Activated CD8-positive, alpha-beta T cell treated with anti-CD3 and anti-CD28 coated beads for 36 hours (primary cell): ENCODE measurements around the gene NUMA1. TPM values are rescaled to one million over a fixed set of nuclear protein-coding genes. Genes with fewer than 3 reads are reported as not detected.
A peak's percentile ranks its signal among the peaks of the same experiment; 100 is the strongest.

Experiments
- ATAC-seq: fragments of 200-7000 bp; cut with Tn5 transposase; one replicate; pipeline ENCODE4 v1.10.0; 2021; ENCODE audit warnings: mild to moderate bottlenecking, moderate library complexity
- CTCF ChIA-PET: fragments of 350-600 bp; sonication (Branson Sonifier 250); formaldehyde crosslinking; loops from one replicate; lab custom pipeline; 2021; ENCODE audit warnings: antibody characterized with exemption; lab: Charles Lee
- POLR2A ChIA-PET: fragments of 350-600 bp; sonication (Branson Sonifier 250); formaldehyde crosslinking; loops from one replicate; lab custom pipeline; 2021; ENCODE audit warnings: antibody characterized with exemption; lab: Charles Lee
- DNase-seq: peaks from one replicate; pipeline ENCODE4 v3.0.0-alpha.2; 2020
- H3K27ac Mint-ChIP-seq: one replicate; pipeline ENCODE4 v1.8.0; 2021; ENCODE audit warnings: mild to moderate bottlenecking, mixed read lengths
- H3K27me3 Mint-ChIP-seq: one replicate; pipeline ENCODE4 v1.8.0; 2021; ENCODE audit warnings: mixed read lengths
- H3K36me3 Mint-ChIP-seq: one replicate; pipeline ENCODE4 v1.8.0; 2021; ENCODE audit warnings: low read depth, mixed read lengths
- H3K4me1 Mint-ChIP-seq: one replicate; pipeline ENCODE4 v1.8.0; 2021; ENCODE audit warnings: low read depth, mixed read lengths
- H3K4me3 Mint-ChIP-seq: one replicate; pipeline ENCODE4 v1.8.0; 2021; ENCODE audit warnings: mild to moderate bottlenecking, moderate library complexity, mixed read lengths
- H3K9me3 Mint-ChIP-seq: one replicate; pipeline ENCODE4 v1.8.0; 2021; ENCODE audit warnings: mixed read lengths
- intact Hi-C: fragments of 100-400 bp; cut with micrococcal nuclease; formaldehyde crosslinking; loops from one replicate; pipeline ENCODE4 v1.10.0; 2022
- total RNA-seq, 2 experiments: library from RNA; stranded (reverse); gene quantifications; one replicate each; pipeline ENCODE4 v1.2.3, GENCODE V29; 2021
- TF ChIP-seq, protein P1 (sequence below): fragments of 200-600 bp; IDR thresholded peaks from one replicate; pipeline ENCODE4 v1.8.0; 2022; ENCODE audit warnings: antibody characterized with exemption, mild to moderate bottlenecking

The NUMA1 gene
- total RNA-seq, 2 experiments from 2014 or later: 165 to 169 TPM

DNA sequence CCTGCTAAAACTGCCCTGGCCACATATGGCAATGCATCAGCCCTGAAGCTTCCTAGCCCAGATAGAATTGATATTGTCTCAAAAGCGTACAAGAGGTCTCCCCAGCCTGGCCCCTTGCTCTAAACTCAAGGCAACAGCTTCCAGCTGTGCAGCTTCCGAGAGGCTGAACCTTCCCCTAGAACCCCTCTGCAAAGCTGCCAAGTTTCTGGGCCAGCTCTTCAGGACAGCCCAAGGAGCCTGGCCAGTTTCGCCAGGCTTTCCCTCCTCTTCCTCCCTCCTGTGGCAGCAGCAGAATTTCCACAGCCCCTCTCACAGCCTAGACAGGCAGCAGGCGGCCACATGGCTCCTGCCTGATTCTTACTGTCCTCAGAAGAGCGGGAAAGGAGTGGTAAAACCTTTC, 34.5 kb downstream of the NUMA1 start:
- intact Hi-C loops: no loop called here
- H3K27ac Mint-ChIP-seq: no peak overlapping the region
- no peak overlapping the region for H3K4me3 Mint-ChIP-seq
- H3K4me1 Mint-ChIP-seq: peaks cover 22% of the 10 kb centered on the region
- CTCF ChIA-PET: no interaction called here
- H3K36me3 Mint-ChIP-seq: peaks cover 12% of the 10 kb centered on the region
- no peak for DNase-seq
- POLR2A ChIA-PET: no interaction called here
- TF ChIP-seq, protein P1, sequence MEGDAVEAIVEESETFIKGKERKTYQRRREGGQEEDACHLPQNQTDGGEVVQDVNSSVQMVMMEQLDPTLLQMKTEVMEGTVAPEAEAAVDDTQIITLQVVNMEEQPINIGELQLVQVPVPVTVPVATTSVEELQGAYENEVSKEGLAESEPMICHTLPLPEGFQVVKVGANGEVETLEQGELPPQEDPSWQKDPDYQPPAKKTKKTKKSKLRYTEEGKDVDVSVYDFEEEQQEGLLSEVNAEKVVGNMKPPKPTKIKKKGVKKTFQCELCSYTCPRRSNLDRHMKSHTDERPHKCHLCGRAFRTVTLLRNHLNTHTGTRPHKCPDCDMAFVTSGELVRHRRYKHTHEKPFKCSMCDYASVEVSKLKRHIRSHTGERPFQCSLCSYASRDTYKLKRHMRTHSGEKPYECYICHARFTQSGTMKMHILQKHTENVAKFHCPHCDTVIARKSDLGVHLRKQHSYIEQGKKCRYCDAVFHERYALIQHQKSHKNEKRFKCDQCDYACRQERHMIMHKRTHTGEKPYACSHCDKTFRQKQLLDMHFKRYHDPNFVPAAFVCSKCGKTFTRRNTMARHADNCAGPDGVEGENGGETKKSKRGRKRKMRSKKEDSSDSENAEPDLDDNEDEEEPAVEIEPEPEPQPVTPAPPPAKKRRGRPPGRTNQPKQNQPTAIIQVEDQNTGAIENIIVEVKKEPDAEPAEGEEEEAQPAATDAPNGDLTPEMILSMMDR: no peak
- no peaks in the 10 kb centered on the region for H3K27me3 Mint-ChIP-seq
- H3K9me3 Mint-ChIP-seq: no peaks in the 10 kb centered on the region
- ATAC-seq: no peak

DNA sequence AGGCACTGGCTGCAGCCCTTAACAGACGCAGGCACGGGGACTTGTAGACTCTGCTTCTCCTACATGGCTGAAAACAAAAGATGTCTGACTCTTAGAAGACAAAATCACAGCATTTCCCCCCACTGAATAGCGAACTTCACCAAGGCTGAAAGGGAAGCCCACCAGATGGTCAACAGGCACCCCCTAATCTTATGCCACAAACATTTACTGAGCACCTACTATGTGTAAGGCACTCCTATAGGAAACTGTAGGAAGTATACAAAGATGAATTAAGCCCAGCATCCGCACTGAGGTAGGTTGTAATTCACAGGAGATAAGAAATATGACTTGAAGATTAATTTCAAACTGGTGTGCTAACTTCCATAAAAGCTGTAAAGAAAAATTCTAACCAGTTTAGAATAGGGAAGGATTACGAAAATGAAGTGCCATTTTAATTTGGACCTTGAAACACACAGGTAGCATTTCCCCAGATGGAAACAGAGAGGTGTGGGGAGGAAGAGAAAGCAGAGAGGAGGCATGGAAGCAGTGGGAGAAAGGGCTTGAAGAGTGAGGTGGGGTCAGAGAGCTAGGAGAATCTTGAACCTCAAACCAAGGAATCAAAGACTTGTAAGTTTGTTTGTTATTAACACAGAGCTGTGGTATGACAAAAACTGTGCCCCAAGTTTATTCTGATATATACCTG, 38.1 kb downstream of the NUMA1 start:
- H3K4me1 Mint-ChIP-seq: peaks cover 22% of the 10 kb centered on the region
- intact Hi-C loops: loop anchor here (5.0 kb wide), 1 partner anchor 40 kb away; the partner anchor contains the start of genes LRRC51 and NUMA1
- CTCF ChIA-PET: interaction anchor here (1.2 to 1.4 kb wide), 4 partner anchors 9 to 101 kb away, joined by 3 to 5 read pairs (median 4); no protein-coding TSS in a partner anchor
- H3K4me3 Mint-ChIP-seq: no peak overlapping the region
- POLR2A ChIA-PET: interaction anchor here (0.8 to 1.5 kb wide), 3 partner anchors 59 to 71 kb away, joined by 3 to 4 read pairs (median 3); partner anchors contain the start of gene ANAPC15
- ATAC-seq: no peak
- H3K27ac Mint-ChIP-seq: no peak overlapping the region
- TF ChIP-seq, protein P1: no peak
- H3K9me3 Mint-ChIP-seq: no peaks in the 10 kb centered on the region
- no peaks in the 10 kb centered on the region for H3K27me3 Mint-ChIP-seq
- H3K36me3 Mint-ChIP-seq: peaks cover 5% of the 10 kb centered on the region
- no peak for DNase-seq

- Mint-ChIP-seq H3K27me3 (no peaks in the 10 kb centered on the region), H3K4me3 (no peak overlapping the region), H3K27ac (no peak overlapping the region), H3K4me1 (peaks cover 27% of the 10 kb centered on the region), H3K36me3 (peaks cover 9% of the 10 kb centered on the region), H3K9me3 (no peaks in the 10 kb centered on the region)
- ATAC-seq (peak; percentile 38), DNase-seq (peak; percentile 55)
- ChIA-PET CTCF (interaction anchor here (1.2 to 4.4 kb wide), 5 partner anchors 9 to 102 kb away, joined by 3 to 54 read pairs (median 5); no protein-coding TSS in a partner anchor), POLR2A (interaction anchor here (0.8 to 4.0 kb wide), 4 partner anchors 12 to 71 kb away, joined by 3 to 33 read pairs (median 4); partner anchors contain the start of gene ANAPC15)
- intact Hi-C loops: loop anchor here (5.0 kb wide), 1 partner anchor 41 kb away; the partner anchor contains the start of genes LRRC51 and NUMA1
- TF ChIP-seq, protein P1: no peak
Measured at GRCh38 chr11:72041364-72042063, 38.8 kb downstream of the NUMA1 start.

DNA sequence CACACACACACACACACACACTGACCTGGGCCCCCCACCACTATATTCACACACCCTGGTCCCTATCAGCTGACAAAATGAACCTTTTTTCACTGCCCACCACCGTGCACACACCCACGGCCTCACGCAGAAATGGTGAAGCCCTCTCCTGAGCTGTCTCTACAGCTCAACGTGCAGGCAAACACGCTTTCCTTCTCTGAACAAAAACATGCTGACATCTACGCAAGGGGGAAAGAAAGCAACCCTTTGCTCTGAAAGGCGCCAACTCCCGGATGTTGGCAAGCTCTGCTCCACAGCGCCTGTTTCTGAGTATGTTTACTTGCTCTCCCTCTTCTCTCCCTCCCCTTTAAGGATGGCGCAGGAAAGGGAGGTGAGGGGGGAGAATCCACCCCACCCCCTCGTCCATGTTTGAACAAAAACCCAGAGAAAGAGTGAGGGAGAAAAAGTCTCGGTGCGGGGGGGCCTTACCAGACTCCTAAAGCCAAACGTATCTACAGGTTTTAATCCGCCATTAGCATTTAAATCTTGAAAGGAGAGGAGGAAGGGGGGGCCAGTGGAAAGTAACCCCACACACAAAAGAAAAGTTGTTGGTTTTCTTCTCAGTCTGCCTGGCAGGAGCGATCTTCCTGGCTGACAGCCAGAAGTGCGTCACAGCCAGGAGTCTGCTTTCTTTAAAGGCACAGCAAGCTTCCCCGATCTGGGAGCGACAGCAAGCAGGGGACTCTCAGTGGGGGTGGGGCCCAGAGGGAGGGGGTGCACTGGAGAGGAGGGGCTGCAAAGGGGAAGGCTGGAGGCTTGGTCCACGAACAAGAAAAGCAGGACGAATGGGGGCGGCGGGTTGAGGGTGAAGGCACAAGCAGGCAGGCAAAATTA, 39.6 kb downstream of the NUMA1 start:
- ChIA-PET POLR2A (interaction anchor here (0.7 to 4.0 kb wide), 15 partner anchors 9 to 113 kb away, joined by 3 to 33 read pairs (median 5); partner anchors contain the start of genes LRRC51, NUMA1 and XNDC1N), CTCF (interaction anchor here (0.7 to 4.4 kb wide), 11 partner anchors 11 to 142 kb away, joined by 3 to 54 read pairs (median 4); no protein-coding TSS in a partner anchor)
- intact Hi-C loops: loop anchor here (5.0 kb wide), 1 partner anchor 42 kb away; the partner anchor contains the start of genes LRRC51 and NUMA1
- H3K9me3 Mint-ChIP-seq: no peaks in the 10 kb centered on the region
- peaks cover 14% of the 10 kb centered on the region for H3K36me3 Mint-ChIP-seq
- TF ChIP-seq, protein P1: no peak
- no peak overlapping the region for H3K27ac Mint-ChIP-seq
- peaks cover 34% of the 10 kb centered on the region for H3K4me1 Mint-ChIP-seq
- DNase-seq (peak; percentile 79), ATAC-seq (peak; percentile 72)
- H3K4me3 Mint-ChIP-seq: no peak overlapping the region
- no peaks in the 10 kb centered on the region for H3K27me3 Mint-ChIP-seq
